Bronchial epithelial cell (primary cell): ENCODE data around the gene DCAF8L2. TPM values are rescaled to one million over a fixed set of nuclear protein-coding genes. Genes with fewer than 3 reads are reported as not detected.

Source experiments
- DNase-seq: peaks from one replicate; pipeline ENCODE4 v3.0.0-alpha.2; 2010; ENCODE audit warnings: low read depth
- FAIRE-seq: peaks from 2 replicates; lab custom pipeline; 2011; peaks lifted over from hg19 to GRCh38; lab: Jason Lieb, UNC
- H3K27me3 ChIP-seq: 2 replicates; pipeline ENCODE4 v1.5.1; 2011; ENCODE audit warnings: low read length; ENCODE audit not compliant: control insufficient read depth, insufficient read depth
- H3K36me3 ChIP-seq: 2 replicates; pipeline ENCODE4 v1.5.1; 2011; ENCODE audit warnings: low read length; ENCODE audit not compliant: control insufficient read depth, insufficient read depth
- H3K4me3 ChIP-seq: 2 replicates; pipeline ENCODE4 v1.5.1; 2011; ENCODE audit warnings: mild to moderate bottlenecking, low read depth, low read length, control low read depth
- total RNA-seq: library from RNA; depleted of rRNA; stranded (reverse); fragments of >200 nt; gene quantifications from 2 replicates; pipeline ENCODE4 v1.2.1, GENCODE V29; 2014
- TF ChIP-seq, protein P1 (sequence below): IDR thresholded peaks from 2 replicates; pipeline ENCODE4 v1.5.1; 2011; ENCODE audit warnings: mild to moderate bottlenecking, moderate library complexity, low read length, control low read depth, inconsistent platforms; ENCODE audit not compliant: insufficient read depth, severe bottlenecking

The DCAF8L2 gene
- total RNA-seq, 1 donor from 2014 or later, result not detected

- TF ChIP-seq, protein P1, sequence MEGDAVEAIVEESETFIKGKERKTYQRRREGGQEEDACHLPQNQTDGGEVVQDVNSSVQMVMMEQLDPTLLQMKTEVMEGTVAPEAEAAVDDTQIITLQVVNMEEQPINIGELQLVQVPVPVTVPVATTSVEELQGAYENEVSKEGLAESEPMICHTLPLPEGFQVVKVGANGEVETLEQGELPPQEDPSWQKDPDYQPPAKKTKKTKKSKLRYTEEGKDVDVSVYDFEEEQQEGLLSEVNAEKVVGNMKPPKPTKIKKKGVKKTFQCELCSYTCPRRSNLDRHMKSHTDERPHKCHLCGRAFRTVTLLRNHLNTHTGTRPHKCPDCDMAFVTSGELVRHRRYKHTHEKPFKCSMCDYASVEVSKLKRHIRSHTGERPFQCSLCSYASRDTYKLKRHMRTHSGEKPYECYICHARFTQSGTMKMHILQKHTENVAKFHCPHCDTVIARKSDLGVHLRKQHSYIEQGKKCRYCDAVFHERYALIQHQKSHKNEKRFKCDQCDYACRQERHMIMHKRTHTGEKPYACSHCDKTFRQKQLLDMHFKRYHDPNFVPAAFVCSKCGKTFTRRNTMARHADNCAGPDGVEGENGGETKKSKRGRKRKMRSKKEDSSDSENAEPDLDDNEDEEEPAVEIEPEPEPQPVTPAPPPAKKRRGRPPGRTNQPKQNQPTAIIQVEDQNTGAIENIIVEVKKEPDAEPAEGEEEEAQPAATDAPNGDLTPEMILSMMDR, result no peak
- Histone ChIP-seq H3K4me3 (no peak overlapping the region), H3K36me3 (no peaks in the 10 kb centered on the region), H3K27me3 (no peaks in the 10 kb centered on the region)
- FAIRE-seq, result no peak
- peak; percentile 62 for DNase-seq
These were observed 9.8 kb downstream of the DCAF8L2 start for GRCh38 chrX:27599928-27600327.

DNA sequence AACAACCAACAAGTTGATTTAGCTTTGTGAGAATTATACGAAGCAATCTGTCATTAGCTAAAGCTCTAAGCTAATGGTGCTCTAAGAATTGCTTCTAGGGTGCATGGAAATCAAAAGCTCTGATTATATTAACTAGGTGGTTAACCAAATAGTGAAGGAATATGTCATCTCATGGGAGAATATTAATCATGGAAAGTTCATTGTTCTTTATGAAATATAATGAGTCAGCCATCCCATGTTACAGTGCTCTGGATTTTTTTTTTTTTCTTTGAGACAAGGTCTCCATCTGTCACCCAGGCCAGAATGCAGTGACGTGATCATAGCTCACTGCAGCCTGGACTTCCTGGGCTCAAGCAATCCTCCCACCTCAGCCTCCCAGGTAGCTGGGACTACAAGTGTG lies 10.5 kb downstream of the DCAF8L2 start:
- Histone ChIP-seq H3K4me3 (no peak overlapping the region), H3K27me3 (no peaks in the 10 kb centered on the region), H3K36me3 (no peaks in the 10 kb centered on the region)
- DNase-seq (peak; percentile 71), FAIRE-seq (no peak)
- TF ChIP-seq, protein P1, result no peak

- DNase-seq (no peak), FAIRE-seq (no peak)
- Histone ChIP-seq H3K4me3 (no peak overlapping the region), H3K27me3 (no peaks in the 10 kb centered on the region), H3K36me3 (no peaks in the 10 kb centered on the region)
- TF ChIP-seq, protein P1, result no peak
These were observed 18.5 kb downstream of the DCAF8L2 start for GRCh38 chrX:27608671-27609070.

- H3K36me3 ChIP-seq, result no peaks in the 10 kb centered on the region
- FAIRE-seq, result no peak
- no peaks in the 10 kb centered on the region for H3K27me3 ChIP-seq
- no peak for DNase-seq
- H3K4me3 ChIP-seq, result no peak overlapping the region
- TF ChIP-seq, protein P1, result no peak
These were observed 29.3 kb downstream of the DCAF8L2 start for GRCh38 chrX:27619459-27619858.

DNA sequence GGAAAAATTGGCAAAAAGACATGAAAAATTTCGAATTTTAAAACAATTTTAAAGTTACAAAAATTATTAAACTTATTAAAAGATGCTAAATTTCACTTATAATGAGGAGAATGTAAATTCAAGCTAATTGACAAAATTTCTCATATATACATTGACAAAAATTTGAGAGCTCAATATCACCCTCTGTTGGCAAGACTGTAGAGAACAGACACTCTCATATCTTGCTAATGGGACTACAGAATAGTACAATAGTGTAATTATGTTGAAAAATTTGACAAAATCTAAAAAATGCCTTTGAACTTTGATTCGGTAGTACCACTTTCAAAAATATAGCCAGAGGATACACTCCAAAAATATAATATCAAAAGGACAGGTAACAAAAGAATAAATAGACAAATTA lies 29.8 kb downstream of the DCAF8L2 start:
- H3K36me3 ChIP-seq, result no peaks in the 10 kb centered on the region
- no peaks in the 10 kb centered on the region for H3K27me3 ChIP-seq
- H3K4me3 ChIP-seq, result no peak overlapping the region
- FAIRE-seq, result no peak
- DNase-seq, result peak; percentile 3
- TF ChIP-seq, protein P1, result peak; percentile 9

DNA sequence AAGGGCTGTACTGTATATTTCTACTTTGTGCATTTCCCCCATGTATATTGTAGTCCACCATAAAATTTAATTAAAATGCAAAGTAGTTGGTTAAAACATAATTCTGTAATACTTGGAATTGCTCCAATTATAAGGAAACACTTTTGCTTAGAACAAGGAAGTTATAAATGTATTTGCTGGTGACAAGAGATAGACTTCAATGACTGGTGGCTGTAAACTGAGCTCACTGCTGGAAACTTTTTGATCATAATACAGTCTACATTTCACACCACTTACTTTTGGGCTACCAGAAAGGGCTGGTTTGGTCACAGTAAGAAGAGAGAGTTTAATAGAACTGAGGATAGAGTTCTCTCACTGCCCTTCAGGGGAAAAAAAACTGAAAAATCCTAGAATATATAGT lies 32.7 kb downstream of the DCAF8L2 start:
- DNase-seq, result no peak
- Histone ChIP-seq H3K4me3 (no peak overlapping the region), H3K27me3 (no peaks in the 10 kb centered on the region), H3K36me3 (no peaks in the 10 kb centered on the region)
- FAIRE-seq, result no peak
- TF ChIP-seq, protein P1, result no peak
